Endothelial cell of umbilical vein (primary cell): ENCODE results near the gene MUC5AC. TPM values are rescaled to one million over a fixed set of nuclear protein-coding genes. Genes with fewer than 3 reads are reported as not detected.
"Not testable (repeated sequence)": the region's sequence is repeated elsewhere in the genome, so short reads cannot be mapped to it uniquely, and the experiment has no call there.

Experiments used
- BruUV-seq: library from RNA; stranded (reverse); fragments of 400-500 nt; replicated peaks from 2 replicates; lab custom pipeline; 2021; lab: Mats Ljungman, UMichigan
- CTCF ChIA-PET: fragments of 300-600, 350-600 bp; sonication (Branson Sonifier 250); formaldehyde crosslinking; loops from one replicate; lab custom pipeline; 2021; ENCODE audit warnings: antibody characterized with exemption, inconsistent platforms; lab: Charles Lee
- POLR2A ChIA-PET: fragments of 300-600, 350-600 bp; sonication (Branson Sonifier 250); formaldehyde crosslinking; loops from one replicate; lab custom pipeline; 2021; ENCODE audit warnings: antibody characterized with exemption, inconsistent platforms; lab: Charles Lee
- DNase-seq: peaks from one replicate; pipeline ENCODE4 v3.0.0-alpha.2; 2011; ENCODE audit warnings: low read depth, low spot score
- FAIRE-seq: peaks from 2 replicates; lab custom pipeline; 2011; peaks lifted over from hg19 to GRCh38; lab: Jason Lieb, UNC
- H2AFZ ChIP-seq: 2 replicates; pipeline ENCODE4 v1.6.0; 2012; ENCODE audit warnings: low read depth, low read length, control low read depth, inconsistent platforms
- H3K27ac ChIP-seq: 2 replicates; pipeline ENCODE4 v1.5.1; 2011; ENCODE audit warnings: low read depth, mild to moderate bottlenecking, control low read depth, low read length, moderate library complexity; ENCODE audit not compliant: insufficient read depth
- H3K27me3 ChIP-seq, 2 experiments: 2 replicates each; pipeline versions ENCODE4 v1.6.0 to v1.6.1; 2011; ENCODE audit warnings: low read length in 2 of 2, mixed read lengths in 1 of 2; ENCODE audit not compliant: control insufficient read depth in 2 of 2, insufficient read depth in 2 of 2
- H3K36me3 ChIP-seq, 2 experiments: 2 replicates in 1 of 2; 3 replicates in 1 of 2; pipeline ENCODE4 v1.5.1; 2011; ENCODE audit warnings: low read length in 2 of 2, mild to moderate bottlenecking in 1 of 2, moderate library complexity in 1 of 2; ENCODE audit not compliant: control insufficient read depth in 2 of 2, insufficient read depth in 2 of 2; ENCODE audit errors: extremely low read depth in 1 of 2
- H3K4me1 ChIP-seq: 3 replicates; pipeline ENCODE4 v1.5.1; 2011; ENCODE audit warnings: mild to moderate bottlenecking, low read length; ENCODE audit not compliant: control insufficient read depth, insufficient read depth; ENCODE audit errors: extremely low read depth
- H3K4me2 ChIP-seq: 2 replicates; pipeline ENCODE4 v1.6.1; 2011; ENCODE audit warnings: low read length, control low read depth, mixed read lengths; ENCODE audit not compliant: insufficient read depth
- H3K4me3 ChIP-seq, 3 experiments: fragments of 200-600 bp in 1 of 3; sonication (generic), shearing (Covaris generic) in 1 of 3; replicated peaks in 1 of 3; 2 replicates each; pipeline ENCODE4 v1.5.1; 2011 to 2016; ENCODE audit warnings: control low read depth in 3 of 3, low read length in 3 of 3, mild to moderate bottlenecking in 2 of 3, inconsistent platforms in 1 of 3, low read depth in 1 of 3, moderate library complexity in 1 of 3; ENCODE audit not compliant: insufficient read depth in 1 of 3
- H3K79me2 ChIP-seq: 2 replicates; pipeline ENCODE4 v1.6.0; 2012; ENCODE audit warnings: low read length, inconsistent platforms; ENCODE audit not compliant: control insufficient read depth, insufficient read depth
- H3K9ac ChIP-seq: replicated peaks from 2 replicates; pipeline ENCODE3; 2011; ENCODE audit warnings: low read length, control low read depth; ENCODE audit not compliant: insufficient read depth; ENCODE audit errors: extremely low read depth
- H3K9me1 ChIP-seq: replicated peaks from 3 replicates; pipeline ENCODE4 v1.6.0; 2011; ENCODE audit warnings: mild to moderate bottlenecking, low read length; ENCODE audit not compliant: control insufficient read depth, insufficient read depth; ENCODE audit errors: extremely low read depth
- H3K9me3 ChIP-seq: replicated peaks from 2 replicates; pipeline ENCODE4 v1.5.1; 2012; ENCODE audit warnings: low read length, inconsistent platforms; ENCODE audit not compliant: control insufficient read depth, insufficient read depth
- H4K20me1 ChIP-seq: replicated peaks from 2 replicates; pipeline ENCODE3; 2011; ENCODE audit warnings: mild to moderate bottlenecking, low read length; ENCODE audit not compliant: control insufficient read depth, insufficient read depth; ENCODE audit errors: extremely low read depth
- EZH2 ChIP-seq: IDR thresholded peaks from 2 replicates; pipeline ENCODE4 v1.6.1; 2012; ENCODE audit warnings: borderline replicate concordance, low read depth, mild to moderate bottlenecking, moderate library complexity, low read length, inconsistent platforms; ENCODE audit not compliant: severe bottlenecking
- FOS ChIP-seq: IDR thresholded peaks from 2 replicates; pipeline ENCODE4 v1.6.1; 2011; ENCODE audit warnings: mild to moderate bottlenecking, low read length, moderate library complexity, borderline replicate concordance; ENCODE audit not compliant: insufficient read depth
- GATA2 ChIP-seq: IDR thresholded peaks from 2 replicates; pipeline ENCODE4 v1.7.0; 2011; ENCODE audit warnings: low read depth, mild to moderate bottlenecking, moderate library complexity, mixed read lengths, low read length; ENCODE audit not compliant: insufficient read length, insufficient read depth
- MYC ChIP-seq: IDR thresholded peaks from one replicate; pipeline ENCODE4 v1.6.1; 2011; ENCODE audit warnings: mild to moderate bottlenecking, low read depth, low read length
- POLR2A ChIP-seq: IDR thresholded peaks from 2 replicates; pipeline ENCODE4 v1.6.1; 2012; ENCODE audit warnings: low read depth, mild to moderate bottlenecking, control low read depth, low read length
- POLR2AphosphoS5 ChIP-seq: IDR thresholded peaks from 2 replicates; pipeline ENCODE4 v1.6.1; 2012; ENCODE audit warnings: low read depth, mild to moderate bottlenecking, control low read depth, low read length, moderate library complexity; ENCODE audit not compliant: insufficient read depth
- dilution Hi-C: fragments of 300-500 bp; cut with MboI; formaldehyde crosslinking; loops from one replicate; pipeline ENCODE4 v1.15.0; 2019; ENCODE audit warnings: low sequenced_read_pairs; ENCODE audit not compliant: extremely low pct_ligation_motif_present
- intact Hi-C: fragments of 100-400 bp; cut with micrococcal nuclease; formaldehyde crosslinking; loops from one replicate; pipeline ENCODE4 v1.10.0; 2022
- polyA plus RNA-seq, 4 experiments: library from polyadenylated mRNA; depleted of rRNA in 3 of 4; stranded (reverse) in 3 of 4; unstranded in 1 of 4; fragments of >200 nt; gene quantifications; 2 replicates each; pipeline versions ENCODE4 v1.2.1 to v1.2.3, GENCODE V29; 2011 to 2012; ENCODE audit warnings: missing spikeins in 1 of 4
- total RNA-seq: library from RNA; stranded (reverse); gene quantifications from 2 replicates; pipeline ENCODE4 v1.2.3, GENCODE V29; 2021
- TF ChIP-seq, protein P1 (sequence below), 2 donors: IDR thresholded peaks; 1 replicate in 1 of 2; 2 replicates in 1 of 2; pipeline ENCODE4 v1.5.1; 2011; ENCODE audit warnings: low read length in 2 of 2, mild to moderate bottlenecking in 2 of 2, moderate library complexity in 2 of 2, control low read depth in 1 of 2, inconsistent platforms in 1 of 2, low read depth in 1 of 2; ENCODE audit not compliant: insufficient read depth in 1 of 2; ENCODE audit errors: extremely low read depth in 1 of 2

The MUC5AC gene
- total and polyA plus RNA-seq, 2 donors (not counting 3 experiments of a cell fraction or from before 2014, with no cell fraction given) = not detected

DNA sequence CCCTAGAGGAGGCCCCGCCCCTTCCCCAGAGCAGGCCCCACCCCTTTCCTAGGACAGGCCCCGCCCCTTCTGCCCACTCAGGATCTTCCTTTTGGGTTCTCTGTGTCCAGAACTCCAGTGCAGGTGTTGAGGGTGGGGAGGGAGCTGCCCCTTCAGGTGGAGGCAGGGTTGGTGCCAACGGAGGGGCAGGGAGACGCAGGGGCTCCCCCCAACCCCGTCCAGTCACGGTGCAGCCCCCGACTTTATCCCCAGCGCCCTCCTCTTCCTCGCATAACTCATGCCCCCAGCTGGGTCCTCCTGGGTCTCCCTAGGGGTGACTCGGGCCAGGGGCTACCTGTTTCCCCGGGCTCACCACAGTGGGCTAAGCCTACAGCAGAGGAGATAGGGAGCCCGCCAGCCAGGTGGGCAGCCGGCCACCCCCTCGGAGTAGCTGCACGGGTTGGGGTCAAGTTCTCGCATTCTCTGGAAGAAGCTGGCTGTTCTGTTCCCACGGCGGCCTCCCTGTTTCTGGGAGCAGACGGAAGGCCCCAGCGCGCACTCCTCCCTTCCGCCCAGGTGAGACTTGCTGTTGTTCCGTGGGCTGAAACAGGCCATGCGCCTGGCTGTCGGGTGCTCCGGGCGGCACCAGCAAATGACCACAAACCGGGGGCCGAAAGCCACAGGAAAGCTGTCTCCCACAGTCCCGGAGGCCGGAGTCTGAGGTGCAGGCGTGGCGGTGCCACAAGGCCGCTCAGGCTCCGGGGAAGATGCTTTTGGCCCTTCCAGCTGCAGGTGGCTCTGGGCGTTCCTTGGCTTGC is 44.1 kb upstream of the MUC5AC start:
- Histone ChIP-seq H3K4me3 (no peak overlapping the region), H3K4me2 (no peak overlapping the region), H3K36me3 (no peaks in the 10 kb centered on the region), H3K9me1 (no peaks in the 10 kb centered on the region), H4K20me1 (no peaks in the 10 kb centered on the region), H3K79me2 (no peaks in the 10 kb centered on the region), H2AFZ (no peak overlapping the region), H3K27ac (no peak overlapping the region), H3K27me3 (no peaks in the 10 kb centered on the region), H3K9me3 (no peaks in the 10 kb centered on the region), H3K4me1 (no peaks in the 10 kb centered on the region), H3K9ac (no peak overlapping the region)
- intact Hi-C loops = loop anchor here (1.0 kb wide), 1 partner anchor 402 kb away; no protein-coding TSS in a partner anchor
- TF ChIP-seq EZH2 (no peak), FOS (no peak), POLR2AphosphoS5 (no peak), POLR2A (no peak), MYC (no peak), GATA2 (no peak)
- TF ChIP-seq, protein P1, sequence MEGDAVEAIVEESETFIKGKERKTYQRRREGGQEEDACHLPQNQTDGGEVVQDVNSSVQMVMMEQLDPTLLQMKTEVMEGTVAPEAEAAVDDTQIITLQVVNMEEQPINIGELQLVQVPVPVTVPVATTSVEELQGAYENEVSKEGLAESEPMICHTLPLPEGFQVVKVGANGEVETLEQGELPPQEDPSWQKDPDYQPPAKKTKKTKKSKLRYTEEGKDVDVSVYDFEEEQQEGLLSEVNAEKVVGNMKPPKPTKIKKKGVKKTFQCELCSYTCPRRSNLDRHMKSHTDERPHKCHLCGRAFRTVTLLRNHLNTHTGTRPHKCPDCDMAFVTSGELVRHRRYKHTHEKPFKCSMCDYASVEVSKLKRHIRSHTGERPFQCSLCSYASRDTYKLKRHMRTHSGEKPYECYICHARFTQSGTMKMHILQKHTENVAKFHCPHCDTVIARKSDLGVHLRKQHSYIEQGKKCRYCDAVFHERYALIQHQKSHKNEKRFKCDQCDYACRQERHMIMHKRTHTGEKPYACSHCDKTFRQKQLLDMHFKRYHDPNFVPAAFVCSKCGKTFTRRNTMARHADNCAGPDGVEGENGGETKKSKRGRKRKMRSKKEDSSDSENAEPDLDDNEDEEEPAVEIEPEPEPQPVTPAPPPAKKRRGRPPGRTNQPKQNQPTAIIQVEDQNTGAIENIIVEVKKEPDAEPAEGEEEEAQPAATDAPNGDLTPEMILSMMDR (IDR thresholded peaks at IDR 0.05; ENCODE audit: extremely low read depth in 1 of 2, insufficient read depth in 1 of 2, low read depth in 1 of 2, low read length in 2 of 2) = no peak
- dilution Hi-C loops = no loop called here
- POLR2A ChIA-PET = no interaction called here
- BruUV-seq = no TSS peak
- DNase-seq = no peak
- CTCF ChIA-PET = interaction anchor here (0.7 to 1.8 kb wide), 2 partner anchors 149 to 461 kb away, joined by 3 to 8 read pairs; no protein-coding TSS in a partner anchor
- FAIRE-seq = no peak

- POLR2A ChIA-PET, H3K79me2 ChIP-seq, FAIRE-seq: not testable (repeated sequence)
These were observed 42.5 kb upstream of the MUC5AC start for GRCh38 chr11:1115292-1115691.

More at GRCh38 chr11:1115292-1115691, 42.5 kb upstream of the MUC5AC start:
- H3K27ac ChIP-seq, H4K20me1 ChIP-seq, CTCF ChIA-PET, H3K4me2 ChIP-seq, H3K4me1 ChIP-seq, DNase-seq, H3K9me3 ChIP-seq, BruUV-seq, H3K27me3 ChIP-seq, H2AFZ ChIP-seq, dilution Hi-C loops, H3K4me3 ChIP-seq, H3K36me3 ChIP-seq, intact Hi-C loops, H3K9ac ChIP-seq, H3K9me1 ChIP-seq: not testable (repeated sequence)
